CD4-positive, alpha-beta T cell treated with Interferon gamma for 1 hour (primary cell): ENCODE measurements around the gene KCNMB1.
A peak's percentile ranks its signal among the peaks of the same experiment; 100 is the strongest.
"Not testable (repeated sequence)": the region's sequence is repeated elsewhere in the genome, so short reads cannot be mapped to it uniquely, and the experiment has no call there.

Experiments used
- DNase-seq: peaks from one replicate; pipeline ENCODE4 v3.0.0-alpha.2; 2020

KCNMB1 gene

DNA sequence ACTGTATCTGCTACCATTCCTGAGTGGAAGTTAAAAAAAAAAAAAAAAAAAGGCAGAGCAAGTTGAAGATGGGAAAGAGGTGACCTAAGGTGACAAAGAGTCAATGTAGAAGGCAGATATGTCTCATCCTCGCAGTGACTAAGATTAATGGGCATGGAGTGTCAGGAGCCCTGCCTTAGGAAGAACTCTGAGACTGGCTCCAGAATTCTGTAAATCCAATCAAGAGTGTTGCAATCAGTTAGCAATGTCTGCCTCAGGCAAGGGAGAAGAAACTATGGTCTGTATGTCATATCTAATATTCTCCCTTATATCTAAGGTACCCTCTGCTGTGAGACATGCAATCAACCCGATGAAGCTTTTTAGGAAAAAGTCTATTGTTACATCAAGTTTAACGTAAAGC lies 24.7 kb upstream of the KCNMB1 start:
- DNase-seq: no peak

DNA sequence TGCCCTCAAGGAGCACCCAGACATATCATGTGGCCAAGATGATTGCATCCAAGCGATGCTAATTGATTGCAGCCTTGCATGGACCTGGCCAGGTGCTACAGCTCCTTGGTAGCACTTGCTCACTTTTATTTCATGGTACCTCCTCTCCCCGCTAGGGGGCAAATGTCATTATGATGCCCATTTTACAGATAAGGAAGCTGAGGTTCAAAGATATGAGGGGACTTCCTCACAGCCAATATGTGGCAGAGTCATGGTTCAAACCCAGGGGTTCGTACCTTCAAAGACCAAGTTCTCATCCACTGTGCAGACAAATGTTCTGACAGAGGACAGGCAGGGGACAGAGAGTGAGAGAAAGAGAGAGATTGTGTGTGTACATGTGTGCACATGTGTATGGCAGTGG lies 21.9 kb upstream of the KCNMB1 start:
- DNase-seq: no peak

DNA sequence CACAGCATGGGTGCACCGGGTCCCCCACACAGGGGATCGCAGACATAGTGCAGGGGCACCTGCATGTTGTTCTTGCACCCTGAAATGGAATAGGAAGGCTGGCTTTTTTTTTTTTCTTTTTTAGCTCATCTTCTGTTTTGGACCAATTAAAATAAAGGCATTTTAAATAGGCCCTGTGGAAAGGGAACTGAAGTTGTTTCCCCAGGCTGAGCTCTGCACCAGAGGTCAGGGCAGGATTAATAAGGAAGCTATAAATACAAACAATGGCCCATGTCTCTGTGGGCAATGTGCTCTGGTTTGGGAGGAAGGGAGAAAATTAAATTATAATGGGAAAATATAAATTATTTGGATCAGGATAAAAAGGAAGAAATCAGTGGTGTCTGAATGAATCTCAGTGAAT lies 21.2 kb upstream of the KCNMB1 start:
- no peak for DNase-seq

DNA sequence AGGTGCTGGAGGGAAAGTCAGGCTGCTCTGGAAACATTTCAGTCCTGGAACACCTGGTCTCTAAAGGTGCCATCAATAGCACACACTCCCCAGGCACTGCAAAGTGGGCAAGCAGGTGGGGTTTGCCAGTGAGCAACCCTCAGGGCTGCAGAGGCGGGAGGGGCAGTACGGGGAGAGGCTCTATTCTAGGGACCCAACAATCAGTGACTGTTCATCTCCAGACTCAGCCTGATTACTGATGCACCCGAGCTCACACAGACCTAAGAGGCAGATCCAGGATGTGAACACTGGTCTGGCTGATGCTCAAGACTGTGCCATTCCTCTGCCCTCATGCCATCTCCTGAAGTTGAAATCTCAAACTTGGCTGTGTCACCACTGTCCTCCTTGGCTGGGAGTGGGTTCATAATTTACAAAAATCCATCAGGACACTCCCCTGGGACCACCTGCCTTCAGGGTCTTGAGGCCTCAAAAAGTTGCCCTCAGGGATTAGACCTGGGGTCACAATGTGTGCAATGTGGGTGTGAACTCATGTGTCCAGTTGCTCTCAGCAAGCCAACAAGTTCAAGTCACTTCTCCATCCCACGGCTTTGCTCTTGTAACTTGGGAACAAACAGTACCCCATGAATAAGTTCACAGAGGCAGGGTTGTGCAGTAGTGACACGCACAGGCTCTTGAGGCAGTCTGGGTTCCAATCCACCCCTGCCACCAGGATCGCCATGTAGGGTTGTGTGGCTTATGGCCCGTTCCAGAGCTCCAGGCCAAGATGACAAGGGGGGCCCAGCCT lies 19.9 kb upstream of the KCNMB1 start:
- no peak for DNase-seq

DNA sequence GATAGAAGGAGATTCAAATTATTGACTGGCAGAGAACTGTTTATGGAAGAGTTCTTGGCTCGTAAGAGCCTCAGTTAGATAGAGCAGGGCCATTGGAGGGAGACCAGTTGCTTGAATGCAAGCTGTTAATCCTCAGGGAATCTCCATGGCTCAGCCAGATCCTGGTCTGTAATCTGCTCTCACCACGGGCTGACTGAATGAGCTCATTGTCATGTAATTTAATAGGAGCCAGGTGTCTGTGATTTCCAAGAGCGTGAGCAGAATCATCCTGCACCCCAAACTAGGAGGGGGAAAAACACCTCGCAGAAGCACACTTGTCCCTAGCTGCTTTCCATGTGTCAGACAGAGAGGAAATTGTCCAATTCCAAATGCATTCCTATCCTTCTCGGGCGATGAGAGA lies 19.1 kb upstream of the KCNMB1 start:
- no peak for DNase-seq

DNA sequence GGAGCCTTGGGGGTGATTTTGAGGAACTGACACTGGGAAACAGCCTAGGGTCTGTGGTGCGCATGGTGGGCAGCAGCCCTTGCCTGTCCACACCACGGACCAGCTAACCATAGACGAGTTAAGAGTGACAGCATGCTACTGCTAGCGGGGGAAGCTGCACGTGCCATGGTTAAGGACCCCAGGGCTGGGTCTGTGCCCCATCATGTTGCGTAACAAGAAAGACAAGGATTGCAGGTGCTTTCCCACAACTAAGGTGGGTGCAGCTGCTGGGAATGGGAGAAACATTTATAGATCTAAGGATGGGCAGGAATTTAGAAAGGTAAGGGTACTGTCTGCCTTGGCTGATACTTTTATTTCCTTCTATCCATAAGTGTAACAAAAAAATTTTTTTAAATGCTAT lies 17.9 kb upstream of the KCNMB1 start:
- no peak for DNase-seq

DNA sequence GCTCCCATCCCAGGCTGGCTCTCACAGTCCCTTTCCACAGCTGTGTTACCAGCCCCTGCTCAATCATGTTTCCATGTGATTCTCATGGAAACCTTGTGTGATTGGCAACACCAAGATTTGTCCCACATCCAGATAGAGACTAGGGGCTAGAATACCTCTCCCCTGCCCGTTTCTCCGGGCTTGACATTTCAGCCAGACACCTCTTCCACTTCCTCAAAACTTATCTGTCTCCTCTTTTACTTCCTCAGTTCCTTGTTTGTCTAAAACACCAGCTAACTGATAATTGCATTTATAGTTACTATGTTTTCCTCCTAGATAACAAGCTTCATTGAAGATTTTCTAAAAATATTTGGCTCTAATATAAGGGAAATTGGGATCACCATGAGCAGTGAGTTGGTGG lies 16.6 kb upstream of the KCNMB1 start:
- no peak for DNase-seq

DNA sequence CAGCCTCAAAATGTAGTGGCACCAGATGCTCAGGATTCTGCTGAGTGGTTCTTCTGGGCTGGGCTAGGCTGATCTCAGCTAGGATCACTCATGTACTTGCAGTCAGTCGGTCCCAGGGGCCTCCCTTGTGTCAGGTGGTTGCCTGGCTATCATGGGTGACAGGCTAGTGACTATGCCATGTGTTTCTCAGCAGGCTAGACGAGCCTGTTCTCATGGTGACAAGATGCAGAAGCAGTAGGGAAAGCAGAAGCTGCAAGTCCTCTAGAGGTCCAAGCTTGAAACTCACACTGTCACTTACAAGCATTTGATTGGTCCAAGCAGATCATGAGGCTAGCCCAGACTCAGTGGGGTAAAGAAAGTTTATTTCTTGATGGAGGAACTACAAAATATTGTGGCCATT lies 15.2 kb upstream of the KCNMB1 start:
- peak; percentile 74 for DNase-seq

DNA sequence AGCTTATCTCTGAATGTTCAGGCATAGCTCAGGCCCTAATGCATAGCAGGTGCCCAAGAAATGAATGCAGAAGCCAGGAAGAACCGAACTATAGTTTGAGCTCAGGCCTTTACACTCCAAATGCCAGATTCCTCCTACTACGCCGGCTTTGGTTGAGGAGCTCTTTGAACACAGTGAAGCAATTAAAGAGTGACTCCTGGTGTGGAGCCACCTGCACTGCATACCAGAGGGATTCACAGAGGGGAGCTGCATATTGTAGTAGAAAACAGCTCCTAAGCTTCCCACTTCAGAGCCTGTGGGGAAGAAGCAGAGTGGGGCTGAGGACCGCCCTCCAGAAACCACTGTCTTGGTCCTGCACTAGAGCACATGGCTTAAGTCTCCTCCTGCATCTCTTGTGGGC lies 14.5 kb upstream of the KCNMB1 start:
- no peak for DNase-seq

DNA sequence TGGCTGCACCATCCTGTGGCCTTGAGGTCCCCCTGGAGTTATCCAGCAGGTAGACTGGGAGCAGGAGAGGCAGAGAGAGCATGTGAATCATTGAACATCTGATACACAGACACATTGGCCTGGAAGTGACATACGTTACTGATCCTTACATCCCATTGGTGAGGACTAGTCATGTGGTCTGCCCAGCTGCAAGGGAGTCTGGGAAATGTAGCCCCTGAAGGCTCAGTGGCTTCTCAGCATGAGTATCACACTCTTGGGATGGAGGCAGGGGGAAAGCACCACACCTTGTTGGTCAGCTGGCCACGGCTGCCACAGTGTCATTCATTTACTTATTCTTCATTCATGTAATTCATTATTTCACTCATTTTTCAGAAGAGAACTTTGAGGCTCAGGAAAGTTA lies 13.3 kb upstream of the KCNMB1 start:
- no peak for DNase-seq

DNA sequence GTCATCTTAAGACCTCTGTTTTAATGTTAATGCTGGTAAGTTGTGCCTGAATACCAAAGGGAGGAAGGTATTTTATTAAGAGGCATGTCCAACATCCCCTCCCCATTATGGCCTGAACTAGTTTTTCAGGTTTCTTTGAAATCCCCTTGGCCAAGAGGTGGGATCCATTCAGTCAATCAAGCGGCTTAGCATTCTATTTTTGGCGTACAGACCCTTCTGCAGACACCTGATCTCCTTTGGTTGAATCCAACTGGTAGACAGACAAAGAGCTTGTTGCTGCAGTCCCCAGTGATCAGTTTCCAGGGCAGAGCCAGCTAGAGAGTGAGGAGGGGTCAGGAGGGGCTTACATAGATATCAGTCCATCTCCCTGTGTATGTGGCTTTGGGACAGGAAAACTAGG lies 7.9 kb upstream of the KCNMB1 start:
- no peak for DNase-seq

DNA sequence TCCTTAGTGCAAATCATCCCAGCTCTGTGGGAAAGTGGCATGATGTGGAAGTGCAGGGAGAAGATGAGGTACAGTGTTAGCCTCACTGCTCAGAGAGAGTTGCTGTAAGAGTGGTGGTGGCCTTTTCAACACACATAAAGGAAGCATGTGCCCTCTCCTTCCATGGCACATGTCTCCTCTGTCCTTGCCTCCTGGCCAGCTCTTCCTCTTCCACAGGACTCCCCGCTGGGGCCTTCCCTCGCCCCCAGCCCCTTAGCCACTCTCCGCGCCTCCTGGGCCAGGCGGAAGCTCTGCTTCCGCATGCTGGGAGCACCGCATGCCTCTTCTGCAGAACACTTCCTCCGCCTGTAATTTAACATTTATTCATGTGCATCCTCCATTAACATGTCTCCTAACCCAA lies 4.8 kb upstream of the KCNMB1 start:
- DNase-seq: no peak

DNA sequence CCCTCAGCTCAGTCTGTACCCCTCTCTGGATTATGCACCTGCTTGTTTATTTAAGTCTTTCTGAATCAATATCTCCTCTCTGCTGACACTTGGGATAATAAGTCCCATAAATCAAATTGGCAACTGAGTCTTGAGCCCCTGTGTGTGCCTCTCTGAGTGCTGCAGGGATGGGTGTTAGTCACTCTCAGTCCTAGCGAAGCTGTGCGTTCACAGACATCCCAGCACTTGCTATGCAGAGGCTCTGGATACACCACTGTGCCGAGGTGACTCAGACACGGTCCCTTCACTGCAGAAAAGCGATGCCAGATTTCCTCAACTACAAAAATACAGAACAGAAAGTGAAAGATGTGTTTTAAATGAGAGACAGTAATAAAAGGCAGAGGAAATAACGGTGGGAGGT lies 4.1 kb upstream of the KCNMB1 start:
- peak; percentile 44 for DNase-seq

DNA sequence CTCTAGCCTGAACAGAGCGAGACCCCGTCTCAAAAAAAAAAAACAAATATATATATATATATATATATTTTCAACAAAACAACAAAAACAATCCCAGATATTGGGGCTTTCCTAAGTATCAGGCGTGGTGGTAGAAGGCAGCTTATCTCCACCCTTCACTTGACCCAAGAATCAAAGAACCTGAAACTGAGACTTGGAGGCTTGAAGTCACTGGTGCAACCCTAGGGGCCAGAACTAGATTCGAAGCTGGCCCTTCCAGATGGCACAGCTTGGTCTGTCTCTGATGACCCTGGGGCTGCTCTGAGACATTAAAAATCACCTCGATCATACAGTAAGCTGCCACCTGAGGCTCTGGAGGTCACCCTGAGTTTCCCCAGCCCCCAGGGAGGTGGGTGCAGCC lies 1.3 kb upstream of the KCNMB1 start:
- no peak for DNase-seq

DNA sequence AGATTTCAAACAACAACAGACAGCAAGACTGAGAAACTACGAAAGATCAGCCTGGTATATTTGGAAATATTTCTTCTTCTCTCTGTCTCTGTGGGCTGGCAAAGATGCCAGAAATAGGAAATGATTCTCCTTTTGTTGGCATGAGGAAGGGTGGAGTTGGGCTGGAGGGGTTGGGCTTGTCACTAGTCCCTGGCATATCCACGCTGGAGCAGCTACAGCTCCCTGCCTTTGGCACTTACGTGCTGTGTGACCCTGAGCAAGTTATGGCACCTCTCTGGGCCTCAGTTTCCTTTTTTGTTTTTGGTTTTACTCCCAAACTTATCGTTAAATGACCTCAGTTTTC lies 354 bp upstream of the KCNMB1 start:
- DNase-seq: no peak

DNA sequence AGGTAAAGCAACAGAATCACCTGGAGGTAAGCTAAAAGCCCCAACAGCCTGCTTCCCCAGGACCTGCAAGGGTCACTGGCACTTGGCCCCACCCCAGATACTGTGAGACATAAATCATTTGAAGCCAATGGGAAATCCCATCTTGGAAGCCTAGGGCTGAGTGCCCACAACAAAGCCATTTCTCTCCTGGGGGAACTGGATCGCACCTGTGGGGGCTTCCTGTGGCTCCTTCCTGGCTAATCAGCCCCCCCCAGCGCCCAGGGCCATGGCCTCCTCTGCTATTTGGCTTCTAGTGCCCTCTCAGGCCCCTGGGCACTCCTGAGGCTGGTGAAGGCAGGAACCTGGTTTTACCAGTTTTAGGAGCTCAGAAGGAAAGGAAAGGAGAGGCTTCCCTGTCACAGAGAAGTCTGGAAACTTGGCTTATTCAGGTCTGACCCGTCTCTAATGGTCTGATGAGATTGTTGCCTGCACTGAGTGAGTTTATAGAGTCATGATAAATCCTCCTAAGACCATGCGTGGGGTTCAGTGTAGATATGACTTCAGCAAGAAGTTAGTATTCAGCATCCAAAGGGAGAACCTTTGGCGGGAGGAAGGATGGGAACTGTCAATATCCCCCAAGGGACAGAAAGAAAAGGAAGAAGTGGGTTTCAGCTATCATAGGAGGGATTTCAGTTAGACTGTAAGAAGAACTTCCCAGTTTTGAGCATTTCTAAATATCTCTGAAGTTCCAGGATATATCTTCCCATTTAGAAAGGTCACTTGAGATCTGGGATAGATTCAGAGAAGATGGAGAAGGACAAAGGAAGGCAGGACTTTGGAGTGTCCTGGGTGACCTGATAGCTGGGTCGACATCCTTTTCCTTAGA lies 1.2 kb downstream of the KCNMB1 start:
- DNase-seq: no peak

DNA sequence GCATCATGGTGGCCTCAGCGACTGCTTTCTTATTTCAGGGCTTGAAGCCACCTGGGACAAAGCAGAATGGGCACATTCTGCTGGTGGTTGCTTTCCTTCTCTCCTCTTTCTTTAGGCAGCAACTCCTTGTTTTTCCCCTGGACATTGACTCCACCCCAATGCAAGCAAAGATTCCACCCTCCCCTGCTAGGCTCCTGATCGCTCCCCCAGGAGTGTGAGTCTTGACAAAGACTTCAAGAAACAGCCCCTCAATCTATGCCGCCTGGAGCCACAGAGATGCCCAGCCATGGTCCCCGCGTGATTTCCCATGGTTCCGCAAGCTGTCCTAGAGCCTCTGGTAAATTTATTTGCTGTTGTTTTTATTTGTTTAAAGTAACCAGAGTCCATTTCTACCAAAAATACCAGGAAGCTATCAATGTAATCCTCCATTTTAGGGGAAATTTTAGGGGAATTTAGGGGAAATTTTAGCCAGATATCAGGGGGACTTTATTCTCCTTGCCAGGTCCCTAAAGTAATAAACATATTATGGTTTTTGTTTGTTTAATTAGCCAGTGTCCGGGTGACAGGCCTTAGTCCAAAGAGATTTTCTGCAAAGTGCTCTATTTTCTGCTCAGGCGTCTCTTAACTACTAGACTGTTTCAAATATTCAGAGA lies 2.3 kb downstream of the KCNMB1 start:
- DNase-seq: no peak

DNA sequence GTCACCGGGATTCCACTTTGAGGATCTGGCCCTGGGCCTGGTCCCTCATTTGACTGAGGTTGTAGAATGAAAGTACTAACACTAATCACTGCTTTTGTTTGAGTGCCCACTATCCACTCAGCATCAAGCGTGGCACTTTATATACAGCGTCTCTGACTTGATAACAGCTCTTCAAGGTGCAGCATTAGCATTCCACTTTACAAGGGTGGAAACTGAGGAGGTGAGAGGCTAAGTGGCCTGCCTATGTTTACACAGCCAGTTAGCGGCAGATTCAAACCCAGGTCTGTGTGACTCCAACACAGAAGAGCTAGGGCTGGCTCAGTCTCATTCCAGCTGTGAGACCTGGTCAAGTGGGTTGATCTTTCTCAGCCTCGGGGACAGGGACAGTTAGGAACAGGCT lies 5.9 kb downstream of the KCNMB1 start:
- DNase-seq: no peak

DNA sequence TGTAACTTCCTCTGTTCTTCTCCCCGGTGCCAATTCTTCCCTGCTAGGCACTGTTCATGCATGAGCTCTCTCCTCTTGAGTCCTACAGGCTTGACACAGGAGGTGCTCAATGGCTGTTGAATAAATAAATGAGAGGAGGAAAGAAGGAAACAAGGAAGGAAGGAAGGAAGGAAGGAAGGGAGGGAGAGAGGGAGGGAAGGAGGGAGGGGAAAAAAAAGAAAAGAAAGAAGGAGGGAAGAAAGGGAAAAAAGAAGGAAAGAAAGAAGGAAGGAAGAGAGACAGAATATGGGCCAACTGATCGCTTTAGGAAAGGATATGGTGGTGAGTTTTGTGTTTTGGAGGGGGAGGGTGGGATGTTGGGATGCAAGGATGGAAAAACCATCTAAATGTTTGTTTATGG lies 6.4 kb downstream of the KCNMB1 start:
- no peak for DNase-seq

DNA sequence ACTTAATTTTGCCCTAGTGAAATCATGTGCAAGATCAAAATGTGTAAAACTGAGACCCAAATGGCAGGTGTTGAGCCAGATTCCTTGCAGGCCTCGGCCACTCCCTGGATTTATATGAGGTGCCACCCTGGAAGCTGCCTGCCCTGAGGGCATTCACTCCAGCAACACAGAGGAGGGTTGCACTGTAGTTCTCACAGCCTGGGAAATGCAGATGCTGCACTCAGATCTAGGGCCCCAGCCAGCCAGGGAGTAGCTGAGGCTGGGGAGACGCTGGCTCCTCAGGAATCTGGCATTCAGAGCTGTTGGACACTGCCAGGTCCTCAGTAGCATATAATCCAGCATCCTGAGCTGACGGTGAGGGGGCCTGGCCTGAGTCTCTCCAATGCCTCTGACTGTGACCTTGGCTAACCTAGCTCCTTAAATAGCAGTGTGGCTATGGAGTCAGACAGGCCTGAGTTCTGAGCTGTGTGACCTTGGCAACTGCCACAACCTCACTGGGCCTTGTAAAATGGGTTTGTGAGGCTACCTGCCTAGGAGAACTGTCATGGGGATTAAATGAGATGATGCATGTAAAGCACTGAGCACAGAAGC lies 8.7 kb downstream of the KCNMB1 start:
- DNase-seq: no peak

DNA sequence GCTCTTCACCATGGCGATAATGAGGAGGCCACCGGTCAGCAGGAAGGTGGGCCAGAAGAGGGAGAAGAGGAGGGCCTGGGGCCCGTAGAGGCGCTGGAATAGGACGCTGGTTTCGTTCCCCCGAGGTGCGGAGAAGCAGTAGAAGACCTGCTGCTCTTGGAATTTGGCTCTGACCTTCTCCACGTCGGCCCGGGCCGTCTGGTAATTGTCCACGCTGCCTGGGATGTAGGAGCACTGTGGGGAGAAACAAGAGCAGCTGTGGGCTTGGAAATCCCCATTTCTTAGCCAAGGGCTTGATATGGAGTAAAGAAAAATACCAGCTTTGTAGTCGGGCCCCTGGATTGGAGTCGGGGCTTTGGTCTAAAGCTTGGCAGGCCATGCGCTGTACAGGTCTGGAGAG lies 10.4 kb downstream of the KCNMB1 start:
- no peak for DNase-seq

DNA sequence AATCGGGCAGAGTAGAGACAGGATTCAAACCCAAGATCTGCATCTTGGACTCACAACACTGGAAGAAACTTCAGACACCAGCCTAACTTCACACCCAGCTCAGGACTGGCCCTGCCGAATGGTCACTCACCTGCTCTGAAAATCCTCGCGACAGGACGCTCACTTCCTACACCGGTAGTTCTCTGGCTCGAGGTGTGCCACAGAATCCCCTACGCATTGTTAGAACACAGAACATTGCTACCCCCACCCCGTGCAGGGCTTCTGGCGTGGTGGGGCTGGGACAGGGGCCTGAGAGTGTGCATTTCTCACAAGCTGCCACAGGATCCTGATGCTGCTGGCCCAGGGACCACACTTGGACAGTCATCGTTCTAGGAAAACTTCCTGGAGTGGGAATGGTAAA lies 12.1 kb downstream of the KCNMB1 start:
- no peak for DNase-seq

DNA sequence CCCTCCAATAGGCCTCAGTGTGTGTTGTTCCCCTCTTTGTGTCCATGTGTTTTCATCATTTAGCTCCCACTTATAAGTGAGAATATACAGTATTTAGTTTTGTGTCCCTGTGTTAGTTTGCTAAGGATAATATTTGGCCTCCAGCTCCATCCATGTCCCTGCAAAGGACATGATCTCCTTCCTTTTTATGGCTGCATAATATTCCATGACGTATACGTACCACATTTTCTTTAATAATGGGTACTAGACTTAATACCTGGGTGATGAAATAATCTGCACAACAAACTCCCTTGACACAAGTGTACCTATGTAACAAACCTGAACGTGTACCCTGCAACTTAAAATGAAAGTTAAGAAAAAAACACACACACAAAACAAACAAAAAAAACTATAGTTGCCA lies 12.6 kb downstream of the KCNMB1 start:
- not testable (repeated sequence) for DNase-seq

DNA sequence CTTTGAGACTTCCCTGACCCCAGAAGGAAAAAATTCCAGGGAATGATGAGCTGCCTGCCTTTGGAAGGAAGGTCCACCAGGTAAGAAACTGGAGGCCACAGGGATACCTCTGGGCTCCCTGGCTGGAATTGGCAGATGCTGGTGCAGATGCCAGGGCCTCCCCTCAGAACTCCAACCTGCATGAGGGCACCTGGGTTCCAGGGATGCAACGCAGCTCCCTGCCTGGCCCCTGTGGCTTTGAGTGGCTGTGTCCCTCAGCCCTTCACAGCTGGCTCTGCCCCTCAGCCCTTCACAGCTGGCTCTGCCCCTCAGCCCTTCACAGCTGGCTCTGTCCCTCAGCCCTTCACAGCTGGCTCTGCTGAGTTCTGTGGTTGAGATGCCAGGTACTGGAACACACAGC lies 13.9 kb downstream of the KCNMB1 start:
- no peak for DNase-seq
